IPS-18c (cell line): ENCODE data around the gene SDC3.

Experiments used
- H3K4me3 ChIP-seq: 2 replicates; pipeline ENCODE4 v1.7.0; 2013; ENCODE audit warnings: low read depth, mild to moderate bottlenecking, low read length, moderate library complexity; ENCODE audit not compliant: insufficient read depth
- H3K9me3 ChIP-seq: one replicate; pipeline ENCODE4 v1.6.1; 2013; ENCODE audit warnings: mild to moderate bottlenecking, low read length, moderate library complexity; ENCODE audit not compliant: control insufficient read depth, insufficient read depth

SDC3 gene

DNA sequence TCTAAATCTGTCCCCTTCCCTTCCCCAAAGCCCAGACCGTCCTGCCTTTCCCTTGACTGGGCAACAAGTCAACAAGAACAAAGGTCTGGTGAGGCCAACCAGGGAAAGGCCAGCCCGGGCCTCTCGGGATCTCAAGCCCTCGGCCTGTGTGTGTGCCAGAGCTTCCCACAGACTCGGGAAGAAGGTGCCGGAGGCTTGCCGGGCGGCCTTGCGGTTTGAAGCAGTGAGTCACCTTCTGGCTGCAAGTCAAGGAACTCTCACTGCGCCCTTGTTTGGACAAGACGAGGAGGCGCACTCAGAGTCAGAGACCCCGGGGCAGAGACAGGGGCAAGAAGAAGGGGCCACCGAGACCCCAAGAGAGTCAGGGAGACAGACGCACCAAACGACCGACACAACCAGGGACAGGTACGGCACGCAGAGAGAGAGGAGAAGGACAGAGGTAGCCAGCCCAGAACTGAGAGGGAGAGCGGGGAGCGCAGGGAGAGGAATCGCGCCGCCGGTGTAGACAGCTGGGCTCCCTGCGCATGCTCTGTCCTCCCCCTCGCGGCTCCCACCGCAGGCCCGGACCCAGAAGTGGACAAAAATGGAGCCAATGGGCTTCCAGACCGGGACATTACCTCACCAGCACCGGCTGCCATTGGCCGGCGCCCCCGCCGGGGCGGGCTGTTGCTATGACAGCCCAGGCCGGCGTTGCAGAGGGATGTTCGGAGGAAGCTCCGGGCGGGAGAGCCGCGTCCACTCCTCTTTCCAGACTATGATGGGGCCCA lies 84.4 kb downstream of the SDC3 start:
- peak overlapping the region; percentile 63 for H3K4me3 ChIP-seq
- H3K9me3 ChIP-seq, result no peaks in the 10 kb centered on the region

DNA sequence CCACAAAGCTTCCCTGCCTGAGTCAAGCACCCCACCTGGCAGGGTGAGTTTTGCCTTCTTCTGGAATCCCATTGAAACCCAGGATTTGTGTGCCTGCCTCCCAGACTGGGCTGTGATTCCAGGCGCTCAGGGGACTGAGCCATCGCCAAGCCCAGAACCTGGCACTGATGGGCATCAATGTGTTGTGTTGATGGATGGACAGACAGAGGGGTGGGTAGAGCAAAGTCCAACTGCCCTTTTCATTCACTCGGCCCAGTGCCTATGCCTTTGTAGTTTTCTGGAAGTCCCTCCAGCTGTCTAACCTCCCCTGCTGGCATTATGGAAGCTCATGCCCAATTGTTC lies 85.0 kb downstream of the SDC3 start:
- Histone ChIP-seq H3K4me3 (peak overlapping the region; percentile 63; the same call in 1 of the 2 replicates), H3K9me3 (no peaks in the 10 kb centered on the region)

DNA sequence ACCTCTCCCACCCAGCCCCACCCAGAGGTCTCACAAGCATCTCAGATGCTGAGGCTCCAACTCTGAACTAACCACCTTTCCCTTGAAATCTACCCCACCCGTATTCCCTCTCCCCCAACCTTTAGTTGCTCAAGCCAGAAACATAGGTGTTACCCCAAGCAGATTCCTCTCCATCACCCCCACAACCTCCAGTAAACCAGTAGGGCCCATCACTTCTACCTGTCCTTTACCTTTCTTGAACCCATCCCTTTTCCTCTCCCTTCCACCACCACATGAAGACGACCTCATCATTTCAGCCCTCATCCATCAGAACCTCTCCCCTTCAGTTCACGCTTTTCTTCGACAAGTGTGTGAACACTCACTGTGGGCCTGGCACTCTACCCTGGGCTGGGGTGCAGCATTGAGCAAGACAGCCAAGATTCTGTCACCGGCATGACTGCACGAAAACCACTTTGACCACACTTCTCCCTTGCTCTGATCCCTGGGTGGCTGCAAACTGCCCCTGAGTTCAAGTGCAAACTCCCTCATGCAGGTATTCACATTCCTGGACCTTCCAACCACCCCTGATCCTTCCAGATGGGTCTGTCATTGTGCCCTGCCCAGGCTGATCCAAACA lies 85.5 kb downstream of the SDC3 start:
- H3K4me3 ChIP-seq, result no peak overlapping the region

DNA sequence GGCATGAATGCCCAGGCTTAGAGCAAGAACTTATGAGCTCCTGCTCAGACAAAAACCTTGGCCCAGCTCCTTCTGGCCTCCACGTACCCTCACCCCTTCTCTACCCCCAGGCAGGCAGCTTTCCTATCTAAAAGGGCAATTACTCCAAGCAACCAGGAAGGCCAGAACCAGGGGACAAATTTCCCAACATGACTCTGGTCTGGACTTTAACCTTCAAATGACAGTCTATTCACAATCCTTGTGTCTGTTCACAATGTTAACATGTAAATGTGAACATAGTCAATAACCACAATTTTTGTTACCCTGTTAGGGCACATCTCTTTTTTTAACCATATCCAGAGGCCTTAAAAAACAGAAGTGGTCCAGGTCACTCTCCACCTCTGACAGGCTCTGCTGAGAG lies 86.6 kb downstream of the SDC3 start:
- Histone ChIP-seq H3K9me3 (no peaks in the 10 kb centered on the region), H3K4me3 (no peak overlapping the region)

More for the DNA sequence above, 85.5 kb downstream of the SDC3 start:
- no peaks in the 10 kb centered on the region for H3K9me3 ChIP-seq

DNA sequence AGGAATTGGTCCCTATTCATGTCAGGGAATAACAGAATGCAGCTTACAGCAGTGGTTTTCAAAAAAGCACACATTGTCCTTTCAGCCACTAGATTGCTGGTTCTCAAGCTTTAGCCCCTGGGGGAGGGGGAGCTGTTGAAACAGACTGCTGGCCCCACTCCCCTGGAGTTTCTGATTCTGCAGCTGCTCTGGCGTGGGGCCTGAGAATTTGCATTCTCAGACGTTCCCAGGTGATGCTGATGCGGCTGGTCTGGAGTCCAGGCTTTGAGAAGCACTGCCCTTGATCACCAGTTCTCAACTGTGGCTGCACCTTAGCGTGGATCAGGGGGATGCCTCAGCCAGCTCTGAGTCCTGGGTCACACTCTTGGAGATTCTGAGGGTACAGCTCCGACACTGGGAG lies 88.3 kb downstream of the SDC3 start:
- Histone ChIP-seq H3K4me3 (no peak overlapping the region), H3K9me3 (no peaks in the 10 kb centered on the region)
